KG1 (cell line): ENCODE results near the gene RPIA.

Experiments used
- DNase-seq: peaks from one replicate; lab custom pipeline; 2025; lab: John Stamatoyannopoulos, UW

Gene RPIA

DNA sequence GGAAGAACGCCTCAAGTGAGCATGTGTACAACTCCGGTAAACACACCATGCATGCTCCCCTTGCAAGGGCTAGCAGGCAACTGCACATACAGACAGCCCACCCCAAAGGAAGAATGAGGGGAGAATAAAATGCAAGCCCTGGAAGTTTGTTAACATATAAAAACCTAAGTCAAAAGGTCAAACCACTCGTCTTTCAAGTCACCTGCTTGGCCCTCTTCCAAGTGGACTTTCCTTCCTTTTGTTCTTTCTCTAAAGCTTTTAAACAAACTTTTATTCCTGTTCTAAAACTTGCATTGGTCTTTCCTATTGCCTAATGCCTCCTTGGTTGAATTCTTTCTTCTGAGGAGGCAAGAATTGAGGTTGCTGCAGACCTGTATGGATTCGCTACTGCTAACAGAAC is 5.2 kb upstream of the RPIA start:
- DNase-seq: no peak

DNA sequence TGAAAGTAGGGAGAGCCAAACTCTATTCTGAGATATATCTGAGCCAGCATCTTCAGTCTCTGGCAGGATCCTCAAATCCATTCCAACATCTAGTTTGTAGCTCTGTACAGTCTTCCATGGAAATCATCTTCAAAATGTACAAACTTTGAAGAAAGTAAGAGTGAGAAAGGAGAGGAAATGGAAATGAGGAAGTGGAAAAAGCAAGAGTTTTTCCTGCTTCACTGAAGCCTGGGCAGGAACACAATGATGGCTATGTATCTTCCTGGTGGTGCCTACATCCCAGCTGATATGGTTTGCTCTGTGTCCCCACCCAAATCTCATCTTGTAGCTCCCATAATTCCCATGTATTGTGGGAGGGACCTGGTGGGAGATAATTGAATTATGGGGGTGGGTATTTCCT is 4.1 kb upstream of the RPIA start:
- DNase-seq: no peak

DNA sequence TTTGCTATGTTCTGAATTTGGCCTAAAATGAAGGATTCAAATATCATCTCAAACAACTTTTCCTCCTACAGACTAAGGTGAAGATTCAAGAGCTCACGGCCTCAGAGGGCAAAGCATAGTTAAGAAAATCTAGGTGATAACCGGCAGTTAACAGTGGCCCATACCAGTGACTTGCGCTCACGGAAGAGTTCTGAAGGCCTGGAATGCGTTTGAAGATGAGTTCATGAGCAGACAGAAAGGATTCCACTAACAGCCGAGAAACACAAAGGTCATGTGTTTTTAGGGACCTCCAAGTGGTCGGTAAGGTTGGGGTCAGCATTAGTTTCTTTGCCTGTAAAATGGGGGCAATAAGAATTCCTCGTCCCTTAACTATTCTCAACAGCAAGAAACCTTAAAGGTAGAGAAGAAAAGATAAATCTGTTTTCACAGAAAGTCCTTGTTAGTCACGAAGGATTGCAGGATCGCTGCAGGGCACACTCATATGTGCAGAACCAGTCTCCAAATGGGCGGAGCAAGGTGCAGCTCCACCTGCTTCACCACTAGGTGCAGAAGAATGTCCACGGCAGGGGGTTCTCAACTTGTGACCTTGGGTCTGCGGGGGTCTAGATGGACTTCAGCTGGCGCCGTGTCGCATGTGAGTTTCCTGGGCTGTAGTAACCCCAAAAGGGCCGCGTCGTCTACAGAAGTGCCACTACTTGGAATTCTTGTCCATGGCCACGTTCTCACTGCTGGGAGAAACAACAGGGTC is 708 bp upstream of the RPIA start:
- no peak for DNase-seq

DNA sequence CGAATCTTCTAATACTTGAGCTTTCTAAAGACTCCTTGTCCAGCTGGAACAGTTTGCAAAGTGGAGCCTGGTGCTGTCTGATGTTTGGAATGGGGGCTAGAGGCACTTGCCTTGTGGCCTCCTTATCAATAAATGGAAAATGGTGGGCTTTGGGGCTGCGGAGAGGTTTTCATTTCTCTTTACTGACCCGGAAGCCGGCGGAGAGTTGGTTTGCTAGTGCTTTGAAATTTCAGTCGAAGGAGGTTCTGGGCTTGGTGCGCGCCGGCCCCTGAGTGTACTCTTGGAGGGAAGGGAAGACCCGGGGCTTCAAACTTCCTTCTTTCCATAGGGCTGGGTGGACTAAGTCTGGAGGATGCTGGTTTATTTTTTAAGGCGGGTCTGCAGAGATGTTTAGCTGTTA is 714 bp downstream of the RPIA start:
- DNase-seq: peak; percentile 48

DNA sequence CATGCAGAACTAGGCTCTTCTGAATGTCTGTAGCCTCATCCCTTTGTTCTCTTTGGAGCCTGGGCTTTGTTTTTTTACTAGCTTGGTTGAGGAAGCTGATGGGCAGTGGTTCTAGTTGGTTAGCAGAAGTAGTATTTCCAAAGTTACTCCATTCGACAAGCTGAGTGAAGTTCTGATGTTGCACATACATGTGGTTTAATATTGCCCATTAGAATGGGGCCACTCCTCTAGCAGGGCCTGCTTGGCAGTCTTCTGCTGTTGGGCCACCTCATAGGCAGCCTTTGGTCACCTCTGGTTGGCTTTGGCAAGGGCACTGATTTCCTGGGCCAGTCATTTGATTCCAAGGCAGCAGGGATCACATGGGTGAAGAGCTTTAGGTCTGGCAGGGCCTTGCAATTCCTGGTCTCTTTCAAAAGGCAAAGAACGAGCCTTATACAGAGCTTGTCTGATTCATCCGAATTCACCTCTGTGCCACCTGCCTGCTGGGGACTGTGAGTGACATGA is 2.5 kb downstream of the RPIA start:
- DNase-seq: no peak

DNA sequence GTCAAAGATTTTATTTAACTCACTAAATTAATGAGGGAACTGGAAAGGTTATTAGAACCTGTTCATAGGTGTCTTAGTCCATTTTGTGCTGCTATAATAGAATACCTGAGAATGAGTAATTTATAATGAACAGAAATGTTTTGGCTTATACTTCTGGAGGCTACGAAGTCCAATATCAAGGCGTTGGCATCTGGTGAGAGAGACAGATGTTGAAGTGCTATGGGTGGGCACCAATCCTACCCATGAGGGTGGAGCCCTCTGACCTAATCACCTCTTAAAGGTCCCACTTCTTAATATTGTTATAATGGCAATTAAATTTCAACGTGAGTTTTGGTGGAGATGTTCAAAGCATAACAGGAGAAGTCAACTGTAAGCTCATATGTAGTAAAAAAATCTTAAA is 5.1 kb downstream of the RPIA start:
- DNase-seq: no peak

DNA sequence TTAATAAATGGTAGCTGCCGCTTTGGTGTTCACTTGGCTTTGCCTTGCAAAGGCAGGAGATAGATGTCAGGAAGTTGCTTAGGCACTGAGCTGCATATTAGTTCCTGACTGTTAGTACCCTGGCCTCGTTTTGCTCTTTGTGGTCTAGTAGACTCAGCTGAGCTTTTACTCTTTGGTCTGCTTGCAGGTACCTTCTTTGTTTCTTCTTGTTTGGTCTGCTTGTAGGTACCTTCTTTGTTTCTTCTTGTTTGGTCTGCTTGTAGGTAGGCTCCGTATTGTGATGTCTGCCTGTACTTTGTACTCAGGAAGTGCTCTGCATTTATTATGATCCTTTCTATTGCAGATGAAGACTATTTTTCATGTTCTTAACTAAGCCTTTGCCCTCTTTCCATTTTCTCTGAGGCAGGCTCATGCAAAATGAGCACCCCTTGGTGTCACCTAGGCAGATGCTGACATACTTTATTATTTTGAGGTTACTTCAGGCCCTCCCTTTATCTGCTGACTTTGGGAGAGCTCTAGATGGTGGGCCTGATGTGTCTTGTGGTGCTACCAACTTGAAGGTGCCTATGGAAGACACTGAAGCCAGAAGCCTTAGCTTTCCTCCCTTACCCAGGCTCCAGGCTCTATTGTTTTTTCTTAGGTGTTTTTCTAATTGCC is 6.0 kb downstream of the RPIA start:
- no peak for DNase-seq

DNA sequence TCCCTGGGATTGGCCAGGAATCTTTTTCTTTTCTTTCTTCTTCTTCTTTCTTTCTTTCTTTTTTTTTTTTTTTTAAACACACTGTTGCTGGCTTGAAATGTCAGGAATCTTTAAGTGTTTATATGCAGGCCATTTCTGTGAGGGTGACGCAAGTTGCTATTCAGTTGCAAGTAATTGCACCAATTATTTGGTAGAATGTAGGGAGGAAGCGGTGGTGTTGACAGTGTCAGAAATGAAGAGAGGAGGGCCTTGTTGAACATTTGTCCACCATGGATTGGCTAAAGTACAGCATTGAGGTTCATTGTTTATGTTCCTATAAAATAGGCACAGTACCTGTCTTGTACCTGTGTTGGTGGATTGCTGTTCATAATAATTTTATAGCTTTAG is 6.5 kb downstream of the RPIA start:
- DNase-seq: no peak

DNA sequence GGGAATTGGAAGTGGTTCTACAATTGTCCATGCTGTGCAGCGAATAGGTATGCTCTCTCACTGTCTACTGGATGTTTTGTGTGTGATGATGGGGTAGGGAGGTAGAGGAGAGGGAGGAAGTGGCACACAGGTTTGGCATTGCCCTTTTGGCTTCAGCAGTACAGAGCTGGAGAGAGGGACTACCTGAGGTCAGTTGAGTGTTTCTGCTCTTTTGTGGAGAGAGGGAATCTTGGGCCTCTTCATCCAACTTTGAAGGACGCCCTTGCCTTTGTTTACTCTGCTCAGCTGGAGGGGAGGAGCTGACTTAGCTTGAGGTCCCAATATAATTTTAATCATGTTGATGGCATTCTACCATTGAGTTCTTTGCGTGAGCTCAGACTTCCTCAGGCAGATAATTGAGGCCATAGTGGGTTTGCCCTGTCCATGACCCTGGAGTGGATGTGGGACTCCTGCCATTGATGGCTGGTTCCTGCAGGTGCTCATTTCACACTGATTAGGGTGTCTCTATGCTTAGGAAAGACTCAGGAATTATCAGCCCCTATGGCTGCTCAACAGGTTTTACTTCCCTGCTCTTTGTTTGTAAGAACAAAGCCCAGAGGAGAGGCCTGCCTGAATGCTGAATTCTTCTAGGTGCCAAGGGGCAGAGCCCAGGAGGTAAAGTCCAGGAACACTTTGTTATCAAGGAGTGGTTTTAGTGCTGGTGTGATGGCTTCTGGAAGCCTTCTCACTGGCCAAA is 7.2 kb downstream of the RPIA start:
- DNase-seq: no peak

DNA sequence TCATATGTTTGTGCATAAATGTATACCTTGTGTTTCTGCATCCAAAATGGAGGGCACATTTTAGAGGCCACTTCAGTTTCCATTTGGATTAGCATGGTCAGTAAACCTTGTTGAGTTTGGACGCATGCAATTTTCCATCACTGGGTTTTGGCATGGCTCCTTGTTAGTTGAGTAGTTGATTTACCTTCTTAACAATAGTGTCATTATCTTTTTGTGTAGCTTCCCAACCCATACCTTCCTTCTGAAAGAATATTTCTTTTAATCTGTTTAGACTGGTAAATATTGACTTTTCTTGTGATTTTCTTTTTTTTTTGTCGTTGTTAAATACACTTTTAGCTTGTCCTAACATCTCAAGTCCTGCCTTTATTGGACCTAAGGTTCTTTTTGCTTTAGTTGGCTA is 15.5 kb downstream of the RPIA start:
- no peak for DNase-seq

DNA sequence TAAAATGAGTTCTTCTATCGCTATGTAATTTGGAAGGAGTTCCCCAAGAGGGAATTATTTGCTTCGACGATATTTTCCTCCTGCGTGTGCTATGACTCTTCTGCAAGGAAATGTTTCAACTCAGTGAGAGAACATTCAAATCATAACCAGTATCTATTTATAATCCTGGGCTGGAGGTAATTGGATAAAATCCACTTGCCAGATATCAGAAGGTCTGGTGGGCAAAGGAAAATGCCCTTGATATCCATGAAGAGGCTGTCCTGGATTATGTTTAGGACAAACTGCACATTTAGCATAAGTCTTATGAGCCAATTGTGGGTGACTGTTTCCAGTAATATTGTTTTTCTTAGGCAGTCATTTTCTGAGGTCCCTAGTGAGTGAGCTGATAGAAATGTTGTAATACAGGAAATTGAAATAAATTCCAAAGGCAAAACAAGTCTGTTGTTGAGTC is 17.7 kb downstream of the RPIA start:
- DNase-seq: no peak

DNA sequence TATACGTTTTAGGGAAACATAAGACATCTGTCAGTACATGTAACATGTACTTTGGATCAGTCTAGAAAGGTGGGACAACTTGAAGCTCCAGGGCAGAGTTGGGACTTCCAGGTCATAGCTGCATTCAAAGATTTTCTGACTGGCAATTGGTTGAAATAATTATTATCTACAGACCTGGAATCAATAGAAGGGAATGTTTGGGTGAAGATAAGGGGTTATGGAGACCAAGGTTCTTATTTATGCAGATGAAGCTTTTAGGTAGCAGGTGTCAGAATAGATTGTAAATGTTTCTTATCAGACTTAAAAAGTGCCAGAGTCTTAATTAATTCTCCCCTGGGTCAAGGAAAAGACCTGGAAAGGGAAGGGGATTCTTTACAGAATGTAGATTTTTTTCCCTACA is 19.8 kb downstream of the RPIA start:
- DNase-seq: no peak

DNA sequence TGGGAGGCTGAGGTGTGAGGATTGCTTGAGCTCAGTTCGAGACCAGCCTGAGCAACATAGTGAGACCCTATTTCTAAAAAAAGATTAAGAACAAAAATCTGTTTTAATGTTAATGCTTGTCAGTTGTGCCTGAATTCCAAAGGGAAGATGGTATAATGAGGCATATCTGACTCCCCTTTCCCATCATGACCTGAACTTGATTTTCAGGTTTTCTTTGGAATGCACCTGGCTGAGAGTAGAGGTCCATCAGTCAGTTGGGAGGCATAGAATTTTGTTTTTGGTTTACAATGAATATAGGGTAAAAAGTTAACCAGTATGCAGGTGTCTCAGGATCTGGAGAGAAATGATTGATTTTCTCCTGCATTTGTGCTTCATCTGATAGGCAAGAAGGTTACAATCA is 20.4 kb downstream of the RPIA start:
- no peak for DNase-seq

DNA sequence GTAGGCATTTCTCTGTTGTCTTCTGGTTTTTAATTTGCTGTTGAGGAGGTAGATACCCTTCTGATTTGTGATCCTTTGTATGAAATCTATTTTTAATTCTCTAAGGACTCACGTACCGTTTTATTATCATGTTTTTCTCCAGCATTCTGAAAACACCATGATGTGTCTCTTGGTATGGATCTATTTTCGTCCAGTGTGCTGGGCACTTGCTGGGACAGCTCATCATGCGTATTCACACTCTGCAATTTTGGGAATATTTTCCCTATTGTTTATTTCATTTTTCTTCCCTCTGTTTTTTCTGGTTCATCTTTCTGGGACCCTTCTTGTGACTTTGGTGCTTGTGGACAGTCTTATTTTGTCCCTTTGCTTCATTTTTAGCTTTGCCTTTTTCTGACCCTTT is 21.9 kb downstream of the RPIA start:
- no peak for DNase-seq

DNA sequence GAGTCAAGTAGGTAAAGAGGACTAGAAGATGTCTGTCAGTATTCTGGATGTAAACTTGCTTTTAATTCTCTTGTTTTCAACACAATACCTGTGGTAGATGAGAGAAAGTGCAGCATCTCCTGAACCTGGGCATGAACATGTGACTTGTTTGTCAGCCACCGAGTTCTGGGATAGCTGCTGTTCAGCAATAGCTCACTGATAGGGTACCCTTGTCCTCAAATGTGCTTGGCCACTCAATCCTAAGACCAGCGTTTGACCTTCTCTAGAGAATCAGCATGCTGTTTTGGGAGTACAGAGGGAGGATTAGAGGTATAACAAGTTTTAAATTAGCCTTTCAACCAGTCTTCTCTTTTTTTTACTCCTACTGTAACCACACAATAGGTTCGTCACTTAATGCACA is 23.2 kb downstream of the RPIA start:
- no peak for DNase-seq

DNA sequence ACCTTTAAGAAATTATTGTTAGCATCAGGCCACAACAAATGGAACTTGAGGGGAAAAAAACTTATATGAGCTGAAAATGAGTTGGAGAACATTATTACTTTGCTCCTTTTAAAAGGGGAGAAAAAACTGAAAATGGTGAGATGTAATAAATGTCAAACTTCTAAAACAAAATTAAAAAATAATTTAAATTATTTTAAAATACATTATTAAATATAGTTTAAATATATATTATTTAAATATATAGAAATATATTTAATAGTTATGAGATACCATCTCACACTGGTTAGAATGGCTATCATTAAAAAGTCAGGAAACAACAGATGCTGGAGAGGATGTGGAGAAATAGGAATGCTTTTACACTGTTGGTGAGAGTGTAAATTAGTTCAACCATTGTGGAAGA is 28.9 kb downstream of the RPIA start:
- no peak for DNase-seq

DNA sequence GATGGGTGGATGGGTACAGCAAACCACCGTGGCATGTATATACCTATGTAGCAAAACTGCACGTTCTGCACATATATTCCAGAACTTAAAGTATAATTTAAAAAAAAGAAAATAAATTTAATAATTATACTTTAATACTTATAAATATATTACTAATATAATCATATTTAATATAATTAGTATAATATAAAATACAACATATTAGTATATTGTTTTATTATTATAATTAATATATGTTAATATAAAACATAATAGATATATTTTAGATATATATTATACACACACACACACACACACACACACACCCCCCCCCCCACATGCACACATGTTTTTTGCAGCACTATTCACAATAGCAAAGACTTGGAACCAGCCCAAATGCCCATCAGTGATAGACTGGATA is 29.8 kb downstream of the RPIA start:
- DNase-seq: no peak

DNA sequence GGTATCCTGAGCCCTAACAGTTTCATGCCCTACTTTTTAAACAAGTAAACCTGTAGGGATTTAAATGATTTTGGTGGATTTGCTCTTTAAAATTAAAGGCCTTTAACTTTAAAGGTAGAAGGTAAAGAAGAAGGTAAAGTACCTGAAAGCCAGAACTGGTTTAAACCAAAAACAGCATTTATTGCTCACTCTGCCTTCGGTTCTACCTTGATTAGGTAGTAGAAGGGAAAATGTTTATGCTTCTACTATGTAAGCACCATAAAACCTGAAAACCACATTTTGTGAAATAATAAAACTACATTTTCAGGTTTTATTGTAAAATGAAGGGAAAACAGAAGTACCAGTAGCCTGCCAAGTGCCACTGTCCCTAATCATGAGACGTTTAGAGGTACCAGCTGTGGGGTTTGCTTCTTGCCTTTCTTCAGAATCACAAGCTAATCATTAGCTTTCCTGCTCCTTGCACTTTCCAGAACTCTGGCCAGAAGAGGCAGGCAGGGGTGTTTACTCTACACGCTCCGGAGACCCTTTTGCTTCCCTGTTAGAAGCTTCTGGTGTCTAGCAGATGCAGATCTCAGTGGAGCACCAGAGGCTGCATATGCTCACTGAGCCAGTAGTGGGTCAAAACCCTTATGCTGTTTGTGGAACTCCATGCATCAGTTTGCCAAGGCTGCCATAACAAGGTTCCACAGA is 33.3 kb downstream of the RPIA start:
- DNase-seq: no peak

DNA sequence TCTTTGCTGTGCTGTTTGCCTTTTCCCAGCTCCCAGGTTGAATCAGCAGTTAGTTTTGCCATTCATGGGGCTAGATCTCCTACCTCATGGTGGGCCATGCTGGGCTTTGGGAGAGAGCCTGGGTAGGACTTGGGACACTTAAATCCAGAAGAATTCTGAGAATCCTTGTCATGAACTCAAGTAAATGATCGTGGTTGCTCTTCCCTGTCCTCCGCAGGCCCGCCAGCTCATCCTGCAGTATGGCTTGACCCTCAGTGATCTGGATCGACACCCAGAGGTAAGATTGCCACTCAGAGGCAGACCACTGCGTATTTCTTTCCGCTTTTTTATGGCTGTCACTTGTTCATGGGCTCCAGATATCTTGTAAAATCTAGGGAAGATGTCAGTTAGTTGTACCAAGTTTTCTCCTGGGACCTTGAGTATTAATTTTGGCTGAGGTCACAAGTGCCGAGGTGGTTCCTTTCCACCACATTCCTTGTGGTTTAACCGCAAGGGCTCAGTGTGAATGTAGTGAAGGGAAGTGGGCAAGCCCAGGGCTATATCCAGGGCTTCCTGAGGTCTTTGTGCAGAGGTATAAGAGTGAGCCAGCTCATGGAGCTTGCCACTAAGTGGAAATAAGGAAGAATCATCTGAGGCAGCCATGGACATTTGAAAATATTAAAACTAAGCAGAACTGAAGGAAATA is 37.7 kb downstream of the RPIA start:
- no peak for DNase-seq

DNA sequence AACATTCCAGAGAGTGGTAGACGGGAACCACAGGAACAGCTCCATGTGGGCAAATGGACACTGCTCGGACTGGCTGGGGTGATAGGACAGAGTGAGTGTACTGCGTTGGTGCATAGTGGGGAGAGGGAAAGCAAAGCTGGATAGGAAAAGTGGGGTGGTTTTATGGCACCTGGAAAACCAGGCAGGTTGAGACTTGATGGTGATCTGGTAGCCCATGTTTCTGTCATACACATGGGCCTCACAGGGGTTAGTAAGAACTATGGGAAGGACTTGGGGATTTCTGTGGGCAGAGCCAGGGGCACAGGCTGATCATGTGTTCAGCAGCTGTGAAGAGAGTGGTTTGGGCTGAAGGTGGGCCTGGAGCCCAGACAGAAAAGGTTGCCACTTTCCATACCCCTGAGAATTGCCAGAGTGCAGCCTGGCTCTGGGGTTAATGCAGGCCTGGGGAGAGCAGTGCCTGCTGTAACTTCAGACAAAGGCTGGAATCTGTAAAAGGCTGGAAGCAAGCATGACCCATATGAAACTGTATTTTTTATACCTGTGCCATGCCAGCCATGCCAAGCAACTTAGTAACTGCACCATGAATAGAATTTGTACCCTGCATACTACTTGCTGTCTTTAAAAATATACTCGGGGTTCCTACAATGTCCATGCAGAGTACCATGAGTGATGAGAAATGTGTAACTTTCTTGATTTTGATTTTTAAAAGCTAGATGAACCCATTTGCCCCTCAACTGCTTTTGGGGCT is 41.9 kb downstream of the RPIA start:
- no peak for DNase-seq

DNA sequence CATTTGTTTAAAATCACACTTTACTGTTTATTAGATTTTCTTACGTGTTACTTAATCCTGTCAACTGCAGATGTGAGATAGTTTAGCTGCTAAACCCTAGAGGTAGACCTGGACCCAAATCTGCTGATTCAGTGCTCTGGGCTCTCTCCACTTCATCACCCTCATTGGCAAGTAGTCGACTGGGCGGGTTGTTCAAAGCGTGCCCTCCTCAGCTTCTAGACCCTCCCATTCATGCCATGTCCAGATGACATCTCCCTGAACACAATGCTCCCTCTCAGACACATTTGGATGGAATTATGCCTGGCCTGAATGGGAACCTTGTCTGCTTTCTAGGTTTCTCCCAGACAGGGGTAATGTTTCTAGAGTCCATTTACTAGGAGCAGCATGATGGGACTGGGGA is 43.7 kb downstream of the RPIA start:
- DNase-seq: no peak
